Dermis blood vessel endothelial cell (primary cell): ENCODE results near the gene TIMM17B. TPM values are rescaled to one million over a fixed set of nuclear protein-coding genes. Genes with fewer than 3 reads are reported as not detected.

Source experiments
- DNase-seq: peaks from one replicate; pipeline ENCODE4 v3.0.0; 2010
- total RNA-seq: library from RNA; depleted of rRNA; stranded (reverse); fragments of >200 nt; gene quantifications from 2 replicates; pipeline ENCODE4 v1.2.3, GENCODE V29; 2014

The TIMM17B gene
- total RNA-seq, 1 donor from 2014 or later: 27.1 TPM

- DNase-seq: peak; percentile 87
These were observed 21.2 kb upstream of the TIMM17B start, which contains the start of gene PIM2 for GRCh38 chrX:48918643-48919340. PIM2 (minus strand) TSS chrX:48919024; CDS start chrX:48918834, 190 bp downstream.

- DNase-seq: no peak
These were observed 20.7 kb upstream of the TIMM17B start for GRCh38 chrX:48918301-48918642.

- peak; percentile 88 for DNase-seq
These were observed 19.8 kb upstream of the TIMM17B start for GRCh38 chrX:48917139-48918001.

- no peak for DNase-seq
These were observed 17.3 kb upstream of the TIMM17B start for GRCh38 chrX:48914593-48915493.

- no peak for DNase-seq
These were observed 16.2 kb upstream of the TIMM17B start for GRCh38 chrX:48913605-48914366.

- DNase-seq: peak; percentile 75
These were observed 14.0 kb upstream of the TIMM17B start, which contains the start of gene SLC35A2 for GRCh38 chrX:48911412-48912182. SLC35A2 (minus strand) TSS chrX:48911646; CDS start chrX:48911636, 10 bp downstream.

- peak; percentile 3 for DNase-seq
These were observed 13.4 kb upstream of the TIMM17B start for GRCh38 chrX:48910926-48911411.

- no peak for DNase-seq
These were observed 12.2 kb upstream of the TIMM17B start for GRCh38 chrX:48909703-48910294.

- DNase-seq: no peak
These were observed 11.0 kb upstream of the TIMM17B start for GRCh38 chrX:48908600-48908999.

- no peak for DNase-seq
These were observed 7.7 kb upstream of the TIMM17B start for GRCh38 chrX:48905090-48905790.

GRCh38 chrX:48904626-48905025 lies 7.1 kb upstream of the TIMM17B start:
- no peak for DNase-seq

GRCh38 chrX:48904180-48904579 lies 6.6 kb upstream of the TIMM17B start:
- DNase-seq: no peak

GRCh38 chrX:48903290-48903689 lies 5.7 kb upstream of the TIMM17B start:
- no peak for DNase-seq

GRCh38 chrX:48902776-48903175 lies 5.2 kb upstream of the TIMM17B start:
- no peak for DNase-seq

GRCh38 chrX:48902135-48902534 lies 4.6 kb upstream of the TIMM17B start:
- DNase-seq: no peak

- no peak for DNase-seq
These were observed 3.5 kb upstream of the TIMM17B start for GRCh38 chrX:48901069-48901468.

GRCh38 chrX:48899078-48899410 lies 1.5 kb upstream of the TIMM17B start:
- no peak for DNase-seq

GRCh38 chrX:48897157-48897624 lies 377 bp downstream of the TIMM17B start:
- peak; percentile 84 for DNase-seq

GRCh38 chrX:48896611-48897011 lies 957 bp downstream of the TIMM17B start:
- peak; percentile 38 for DNase-seq

- DNase-seq: no peak
These were observed 2.7 kb downstream of the TIMM17B start for GRCh38 chrX:48894891-48895290.
